ENCODE measurements around the gene TMC8.

Gene TMC8

GRCh38 chr17:78172249-78173051, 41.9 kb downstream of the TMC8 start:
- TF ChIP-seq, protein P1, sequence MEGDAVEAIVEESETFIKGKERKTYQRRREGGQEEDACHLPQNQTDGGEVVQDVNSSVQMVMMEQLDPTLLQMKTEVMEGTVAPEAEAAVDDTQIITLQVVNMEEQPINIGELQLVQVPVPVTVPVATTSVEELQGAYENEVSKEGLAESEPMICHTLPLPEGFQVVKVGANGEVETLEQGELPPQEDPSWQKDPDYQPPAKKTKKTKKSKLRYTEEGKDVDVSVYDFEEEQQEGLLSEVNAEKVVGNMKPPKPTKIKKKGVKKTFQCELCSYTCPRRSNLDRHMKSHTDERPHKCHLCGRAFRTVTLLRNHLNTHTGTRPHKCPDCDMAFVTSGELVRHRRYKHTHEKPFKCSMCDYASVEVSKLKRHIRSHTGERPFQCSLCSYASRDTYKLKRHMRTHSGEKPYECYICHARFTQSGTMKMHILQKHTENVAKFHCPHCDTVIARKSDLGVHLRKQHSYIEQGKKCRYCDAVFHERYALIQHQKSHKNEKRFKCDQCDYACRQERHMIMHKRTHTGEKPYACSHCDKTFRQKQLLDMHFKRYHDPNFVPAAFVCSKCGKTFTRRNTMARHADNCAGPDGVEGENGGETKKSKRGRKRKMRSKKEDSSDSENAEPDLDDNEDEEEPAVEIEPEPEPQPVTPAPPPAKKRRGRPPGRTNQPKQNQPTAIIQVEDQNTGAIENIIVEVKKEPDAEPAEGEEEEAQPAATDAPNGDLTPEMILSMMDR (IDR thresholded peaks at IDR 0.05), result no peak

GRCh38 chr17:78173097-78173715, 42.6 kb downstream of the TMC8 start:
- TF ChIP-seq, protein P1 (IDR thresholded peaks at IDR 0.05), result no peak

DNA sequence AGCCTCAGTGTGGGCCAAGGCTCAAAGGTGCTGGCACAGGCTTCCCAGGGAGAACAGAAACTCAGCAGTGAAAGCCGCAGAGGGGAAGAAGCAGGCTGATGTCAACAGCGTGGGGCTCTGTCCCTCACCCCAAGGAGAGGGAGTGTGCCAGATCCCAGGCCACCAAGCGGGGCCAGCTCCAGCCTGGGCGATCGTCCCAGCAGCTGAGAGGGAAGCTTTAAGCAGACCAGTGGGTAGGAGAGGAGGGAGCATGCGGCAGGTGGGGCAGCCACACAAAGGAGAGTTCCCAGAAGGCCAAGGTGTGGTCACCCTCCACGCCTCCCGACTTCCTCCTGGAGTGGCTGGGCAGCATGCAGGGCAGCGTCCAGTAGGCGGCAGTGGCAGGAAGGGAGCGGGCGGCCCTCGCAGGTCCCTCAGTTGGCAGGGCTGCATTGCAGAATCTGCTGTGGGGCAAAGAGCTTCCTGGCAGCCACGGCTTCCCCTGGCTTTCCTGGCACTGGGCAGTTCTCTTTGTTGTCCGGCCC, 43.8 kb downstream of the TMC8 start:
- TF ChIP-seq, protein P1 (IDR thresholded peaks at IDR 0.05), result peak; percentile 63

DNA sequence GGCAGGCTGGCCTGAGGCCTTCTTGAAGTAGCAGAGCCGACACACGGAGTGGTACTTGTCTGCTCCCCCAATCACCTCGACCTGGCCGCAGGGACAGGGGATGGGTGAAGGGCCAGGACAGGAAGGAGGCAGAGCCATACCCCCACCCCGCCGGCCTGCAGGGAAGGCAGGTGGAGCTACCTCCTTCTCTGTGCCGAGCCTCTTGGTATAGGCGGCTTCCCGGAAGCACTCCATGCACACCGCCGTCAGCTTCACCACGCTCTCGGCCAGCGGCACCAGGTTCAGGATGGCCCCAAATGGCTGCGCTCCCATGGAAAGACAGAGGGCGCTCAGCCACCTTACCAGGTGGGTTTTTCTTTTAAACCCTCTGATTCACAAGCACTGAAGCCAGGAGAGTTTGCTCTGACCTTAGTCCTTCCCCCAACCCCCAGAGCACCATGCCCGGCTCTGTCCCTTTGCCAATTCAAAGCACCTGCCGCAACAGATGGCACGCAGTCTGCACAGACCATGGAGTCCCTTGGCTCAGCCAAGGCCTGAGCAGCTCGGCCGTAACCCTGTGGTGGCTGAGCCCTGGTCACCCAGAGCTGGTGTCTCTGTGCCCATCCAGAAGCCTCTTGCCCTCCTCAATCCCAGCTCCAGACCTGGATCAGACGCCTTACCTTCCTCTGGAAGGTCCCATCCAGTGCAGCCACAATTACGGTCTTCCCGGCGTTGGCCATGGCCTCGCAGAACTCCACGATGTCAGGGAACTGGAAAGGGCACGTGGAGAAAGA, 44.5 kb downstream of the TMC8 start:
- TF ChIP-seq, protein P1 (IDR thresholded peaks at IDR 0.05), result peak; percentile 25; the same call in 1 of the 2 replicates

DNA sequence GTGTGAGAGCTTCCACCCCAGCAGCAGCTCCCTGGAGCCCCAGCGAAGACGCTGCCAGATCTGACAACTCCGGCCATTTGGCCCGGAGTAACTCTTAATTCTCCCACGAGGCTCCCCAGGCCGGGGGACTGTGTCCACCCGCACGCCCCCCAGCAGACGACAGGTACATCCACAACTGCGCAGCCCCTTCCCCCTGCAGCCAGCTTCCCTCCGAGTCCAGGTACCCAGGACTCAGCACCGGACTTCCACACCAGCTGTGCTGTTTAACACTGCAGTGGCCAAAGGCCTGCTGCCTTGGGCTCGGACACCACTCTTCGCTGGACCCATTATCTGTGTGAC, 45.0 kb downstream of the TMC8 start:
- TF ChIP-seq, protein P1 (IDR thresholded peaks at IDR 0.05), result no peak

DNA sequence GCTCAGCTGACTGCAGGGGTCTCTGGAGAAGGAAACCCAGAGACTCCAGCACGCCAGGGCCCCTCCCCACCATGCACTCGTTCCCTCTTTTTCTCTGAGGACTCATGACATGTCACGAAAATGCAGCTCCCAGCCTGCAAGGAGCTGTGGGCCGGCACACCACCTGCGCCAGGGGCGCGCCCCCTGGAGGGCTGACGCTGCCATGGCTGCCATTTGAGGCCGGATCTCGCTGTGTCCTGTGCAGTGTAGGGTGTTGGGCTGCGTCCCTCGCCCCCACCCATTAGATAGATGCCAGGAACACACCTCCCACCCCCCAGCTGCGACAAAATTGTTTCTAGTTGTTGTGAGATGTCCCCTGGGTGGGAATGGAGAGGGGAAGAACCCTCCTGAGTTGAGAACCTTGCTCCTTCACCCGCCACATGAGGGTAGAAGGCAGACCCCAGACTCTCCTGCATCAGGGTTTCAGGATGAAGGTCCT, 46.0 kb downstream of the TMC8 start:
- TF ChIP-seq, protein P1 (IDR thresholded peaks at IDR 0.05), result peak; percentile 86; the same call in 1 of the 2 replicates

GRCh38 chr17:78179372-78179771, 48.8 kb downstream of the TMC8 start:
- TF ChIP-seq, protein P1 (IDR thresholded peaks at IDR 0.05), result no peak
